GM18858 (cell line): ENCODE measurements around the gene C16orf74.

Source experiments
- ATAC-seq: cut with Tn5 transposase; IDR thresholded peaks from one replicate; pipeline ENCODE4 v1.9.1; 2021; ENCODE audit not compliant: unreplicated experiment

The C16orf74 gene

DNA sequence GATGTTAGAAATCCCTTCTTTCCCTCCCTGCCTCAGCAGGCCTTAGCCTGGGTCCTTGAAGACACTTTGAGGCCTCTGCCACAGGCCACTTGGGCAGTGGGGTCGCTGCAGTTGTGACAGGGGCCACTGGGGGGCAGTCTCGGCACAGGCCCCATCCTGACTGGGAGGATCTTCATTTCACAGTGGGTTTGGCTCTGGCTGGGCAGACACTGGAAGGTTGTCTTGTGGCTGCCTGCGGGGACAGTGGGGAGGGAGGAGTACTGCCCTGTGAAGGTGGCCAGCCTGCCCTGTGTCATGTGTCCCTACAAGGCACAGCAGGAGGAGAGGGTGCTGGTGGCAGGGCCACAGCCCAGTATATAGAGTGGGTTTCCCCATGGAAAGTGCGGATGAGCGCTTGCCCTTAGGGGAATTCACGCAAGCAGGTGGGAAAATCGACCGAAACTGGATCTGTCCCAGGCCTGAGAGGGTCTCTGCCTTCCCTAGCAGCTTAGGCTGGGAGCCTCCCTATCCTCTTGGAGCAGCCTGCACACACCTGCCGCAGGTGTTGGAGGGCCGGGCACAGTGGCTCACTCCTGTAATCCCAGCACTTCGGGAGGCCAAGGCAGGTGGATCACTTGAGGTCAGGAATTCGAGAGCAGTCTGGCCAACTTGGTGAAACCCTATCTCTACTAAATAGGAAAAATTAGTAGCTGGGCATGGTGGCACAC, 90.9 kb downstream of the C16orf74 start:
- no peak for ATAC-seq

DNA sequence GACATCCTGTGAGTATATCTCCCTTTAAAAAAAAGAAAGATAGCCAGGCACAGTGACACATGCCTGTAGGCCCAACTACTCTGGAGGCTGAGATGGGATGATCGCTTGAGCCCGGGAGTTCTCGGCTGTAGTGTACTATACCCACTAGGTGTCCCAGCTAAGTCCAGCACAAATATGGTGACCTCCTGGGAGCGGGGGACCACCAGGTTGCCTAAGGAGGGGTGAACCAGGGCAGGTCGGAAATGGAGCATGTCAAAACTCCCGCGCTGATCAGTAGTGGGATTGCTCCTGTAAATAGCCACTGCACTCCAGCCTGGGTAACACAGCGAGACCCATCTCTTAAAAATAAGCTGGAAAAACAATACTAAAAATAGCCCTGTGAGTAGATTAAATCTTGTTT, 91.6 kb downstream of the C16orf74 start:
- no peak for ATAC-seq

DNA sequence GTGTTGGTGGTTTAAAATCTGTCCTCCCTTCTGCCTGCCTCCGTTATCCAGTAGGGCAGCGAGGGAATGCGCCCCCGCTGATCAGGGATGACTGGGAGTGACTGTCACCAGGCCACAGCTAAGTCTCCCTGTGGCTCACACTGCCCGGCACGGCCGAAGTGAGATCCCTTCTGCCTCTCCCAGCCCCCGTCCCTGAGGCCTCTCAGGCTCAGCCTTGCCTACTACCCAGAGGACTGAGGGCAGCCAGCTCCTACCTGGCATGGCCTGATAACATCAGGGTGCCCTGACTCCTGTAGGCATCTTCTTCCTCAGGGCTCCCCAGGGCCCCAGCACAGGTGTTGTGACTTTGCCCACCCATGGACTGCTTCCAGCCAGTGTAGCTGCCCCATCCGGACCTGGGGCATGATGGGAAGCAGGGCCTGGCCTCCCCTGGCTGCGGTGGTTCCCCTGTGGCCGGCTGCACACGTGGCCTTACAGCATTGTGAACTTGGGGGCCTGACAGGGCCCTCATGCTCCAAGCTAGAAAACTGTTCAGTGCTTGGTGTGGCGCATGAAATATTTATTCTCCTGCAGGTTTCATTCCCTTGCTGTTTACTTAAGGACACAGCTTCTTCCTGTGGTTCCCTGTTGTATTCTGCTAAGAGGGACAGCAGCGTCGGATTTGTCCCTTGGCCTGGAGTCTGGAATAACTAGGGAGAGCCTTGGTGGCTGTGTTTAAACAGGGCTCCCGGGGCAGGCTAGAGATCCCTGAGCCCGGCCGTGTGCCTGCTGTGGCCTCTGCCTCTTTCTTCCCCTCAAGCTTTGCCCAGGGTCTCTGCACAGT, 92.2 kb downstream of the C16orf74 start:
- no peak for ATAC-seq

DNA sequence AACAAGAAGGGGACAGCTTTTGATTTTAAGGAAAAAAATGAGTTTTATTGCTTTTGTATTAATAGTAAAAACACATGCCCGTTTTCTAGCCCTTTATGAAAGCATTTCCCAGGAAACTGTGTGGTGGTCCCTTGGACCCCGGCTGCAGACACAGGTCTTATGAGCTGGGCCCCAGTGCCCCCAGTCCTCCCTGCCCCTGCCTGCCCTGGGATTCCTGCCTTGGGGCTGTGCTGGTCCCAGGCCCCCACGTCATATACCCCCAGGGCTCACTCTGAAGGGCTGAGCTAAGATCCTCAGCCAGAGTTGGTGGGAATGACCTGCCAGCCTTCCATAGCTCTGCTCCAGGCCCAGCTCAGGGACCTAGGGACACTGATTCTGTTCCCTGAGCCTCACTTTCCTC, 92.9 kb downstream of the C16orf74 start:
- ATAC-seq = no peak
